CD8-positive, alpha-beta memory T cell (primary cell): Measurements from ENCODE around the gene SRPK2. TPM values are rescaled to one million over a fixed set of nuclear protein-coding genes. Genes with fewer than 3 reads are reported as not detected.
"Not testable (repeated sequence)": the region's sequence is repeated elsewhere in the genome, so short reads cannot be mapped to it uniquely, and the experiment has no call there.

Source experiments
- CTCF ChIA-PET: fragments of 350-600 bp; sonication (Branson Sonifier 250); formaldehyde crosslinking; loops from one replicate; lab custom pipeline; 2021; ENCODE audit warnings: antibody characterized with exemption; lab: Charles Lee
- POLR2A ChIA-PET: fragments of 350-600 bp; sonication (Branson Sonifier 250); formaldehyde crosslinking; loops from one replicate; lab custom pipeline; 2021; ENCODE audit warnings: antibody characterized with exemption; lab: Charles Lee
- DNase-seq, 5 donors: peaks; one replicate each; pipeline versions ENCODE4 v3.0.0 to v3.0.0-alpha.2; 2020 to 2022; ENCODE audit warnings: mixed read lengths in 1 of 5
- H3K27ac ChIP-seq: one replicate; pipeline ENCODE4 v1.7.0; 2013; ENCODE audit warnings: low read depth, mild to moderate bottlenecking, low read length, moderate library complexity
- H3K27me3 ChIP-seq: 2 replicates; pipeline ENCODE4 v1.7.0; 2013; ENCODE audit warnings: low read length, mild to moderate bottlenecking; ENCODE audit not compliant: insufficient read depth, poor library complexity, severe bottlenecking
- H3K36me3 ChIP-seq: 2 replicates; pipeline ENCODE4 v1.7.0; 2013; ENCODE audit warnings: mild to moderate bottlenecking, low read length, moderate library complexity; ENCODE audit not compliant: insufficient read depth
- H3K4me1 ChIP-seq: 2 replicates; pipeline ENCODE4 v1.7.0; 2013; ENCODE audit warnings: mild to moderate bottlenecking, low read length, moderate library complexity; ENCODE audit not compliant: insufficient read depth
- H3K4me3 ChIP-seq: 2 replicates; pipeline ENCODE4 v1.7.0; 2013; ENCODE audit warnings: mild to moderate bottlenecking, low read length
- H3K9me3 ChIP-seq: 2 replicates; pipeline ENCODE4 v1.7.0; 2013; ENCODE audit warnings: mild to moderate bottlenecking, low read length
- H3K27ac Mint-ChIP-seq, 8 donors: one replicate each; pipeline ENCODE4 v1.8.0; 2020 to 2021; ENCODE audit warnings: mixed read lengths in 8 of 8, mild to moderate bottlenecking in 6 of 8, inconsistent platforms in 3 of 8, moderate library complexity in 3 of 8
- H3K27me3 Mint-ChIP-seq, 2 donors: one replicate each; pipeline ENCODE4 v1.8.0; 2020 to 2021; ENCODE audit warnings: mixed read lengths in 2 of 2, mild to moderate bottlenecking in 1 of 2, moderate library complexity in 1 of 2
- H3K36me3 Mint-ChIP-seq, 3 donors: one replicate each; pipeline ENCODE4 v1.8.0; 2020 to 2021; ENCODE audit warnings: mixed read lengths in 3 of 3, inconsistent platforms in 1 of 3, mild to moderate bottlenecking in 1 of 3
- H3K4me1 Mint-ChIP-seq, 3 donors: one replicate each; pipeline ENCODE4 v1.8.0; 2020 to 2021; ENCODE audit warnings: mixed read lengths in 3 of 3, inconsistent platforms in 1 of 3, mild to moderate bottlenecking in 1 of 3
- H3K4me3 Mint-ChIP-seq, 7 donors: one replicate each; pipeline ENCODE4 v1.8.0; 2020 to 2021; ENCODE audit warnings: mixed read lengths in 7 of 7, mild to moderate bottlenecking in 6 of 7, moderate library complexity in 4 of 7, inconsistent platforms in 2 of 7
- H3K9me3 Mint-ChIP-seq, 5 donors: one replicate each; pipeline ENCODE4 v1.8.0; 2020 to 2022; ENCODE audit warnings: mixed read lengths in 5 of 5, mild to moderate bottlenecking in 3 of 5, moderate library complexity in 2 of 5, inconsistent platforms in 1 of 5
- polyA plus RNA-seq: library from polyadenylated mRNA; unstranded; fragments of 300-500 nt; fragmentation: Illumina TruSeq; gene quantifications from one replicate; pipeline ENCODE4 v1.2.3, GENCODE V29; 2021
- total RNA-seq, 2 experiments: library from RNA; stranded (reverse); gene quantifications; one replicate each; pipeline ENCODE4 v1.2.3, GENCODE V29; 2021

Gene SRPK2
- total and polyA plus RNA-seq, 3 experiments from 2014 or later: 40.8 to 59.5 (median 41.3) TPM

DNA sequence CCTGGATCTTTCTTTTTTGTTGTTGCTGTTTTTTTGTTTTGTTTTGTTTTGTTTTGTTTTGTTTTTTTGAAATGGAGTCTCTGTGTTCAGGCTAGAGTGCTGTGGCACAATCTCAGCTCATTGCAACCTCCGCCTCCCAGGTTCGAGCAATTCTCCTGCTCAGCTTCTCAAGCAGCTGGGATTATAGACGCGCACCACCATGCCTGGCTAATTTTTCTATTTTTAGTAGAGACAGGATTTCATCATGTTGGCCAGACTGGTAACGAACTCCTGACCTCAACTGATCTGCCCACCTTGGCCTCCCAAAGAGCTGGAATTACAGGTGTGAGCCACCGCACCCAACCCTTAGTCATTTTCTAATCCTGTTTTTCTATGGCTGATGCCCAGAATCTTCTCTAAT lies 94.2 kb downstream of the SRPK2 start:
- H3K27ac ChIP-seq, H3K9me3 Mint-ChIP-seq, H3K9me3 ChIP-seq, H3K36me3 ChIP-seq, H3K4me3 ChIP-seq, CTCF ChIA-PET, H3K27me3 ChIP-seq, H3K27me3 Mint-ChIP-seq, POLR2A ChIA-PET, H3K4me3 Mint-ChIP-seq, H3K36me3 Mint-ChIP-seq, DNase-seq, H3K27ac Mint-ChIP-seq: not testable (repeated sequence)
- peaks cover 17% of the 10 kb centered on the region for H3K4me1 ChIP-seq
- H3K4me1 Mint-ChIP-seq: peaks cover 41 to 55% (median 51%) of the 10 kb centered on the region in 3 donors

DNA sequence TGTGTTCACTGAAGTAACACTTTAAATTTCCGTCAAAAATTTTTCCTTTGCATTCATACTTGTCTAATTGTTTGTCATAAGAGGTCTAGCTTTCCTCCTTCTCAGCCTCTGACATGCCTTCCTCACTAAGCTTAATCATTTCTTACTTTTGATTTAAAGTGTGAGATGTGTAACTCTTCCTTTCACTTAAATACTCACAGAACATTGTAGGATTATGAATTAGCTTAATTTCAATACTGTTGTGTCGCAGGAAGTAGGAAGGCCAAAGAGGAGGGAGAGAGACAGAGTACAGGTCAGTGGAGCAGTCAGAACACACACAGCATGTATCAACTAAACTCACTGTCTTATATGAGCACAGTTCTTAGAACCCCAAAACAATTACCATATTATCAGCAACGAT lies 99.0 kb downstream of the SRPK2 start:
- no peak overlapping the region for H3K4me3 Mint-ChIP-seq
- ChIA-PET CTCF (no interaction called here), POLR2A (interaction anchor here (0.7 kb wide), 1 partner anchor 547 kb away, joined by 4 read pairs; no protein-coding TSS in a partner anchor)
- no peaks in the 10 kb centered on the region for H3K36me3 ChIP-seq
- no peak overlapping the region for H3K4me3 ChIP-seq
- H3K27ac ChIP-seq: no peak overlapping the region
- H3K4me1 Mint-ChIP-seq: peaks cover 19 to 36% (median 30%) of the 10 kb centered on the region in 3 donors
- no peak for DNase-seq
- H3K27me3 ChIP-seq: no peaks in the 10 kb centered on the region
- H3K27me3 Mint-ChIP-seq: no peaks in the 10 kb centered on the region
- H3K36me3 Mint-ChIP-seq: peaks cover 0 to 8% (median 4%) of the 10 kb centered on the region in 3 donors
- peak overlapping the region in 3 of 8 donors; percentile 20 to 42 (median 29) for H3K27ac Mint-ChIP-seq
- no peaks in the 10 kb centered on the region for H3K9me3 Mint-ChIP-seq
- H3K9me3 ChIP-seq: no peaks in the 10 kb centered on the region
- no peaks in the 10 kb centered on the region for H3K4me1 ChIP-seq

DNA sequence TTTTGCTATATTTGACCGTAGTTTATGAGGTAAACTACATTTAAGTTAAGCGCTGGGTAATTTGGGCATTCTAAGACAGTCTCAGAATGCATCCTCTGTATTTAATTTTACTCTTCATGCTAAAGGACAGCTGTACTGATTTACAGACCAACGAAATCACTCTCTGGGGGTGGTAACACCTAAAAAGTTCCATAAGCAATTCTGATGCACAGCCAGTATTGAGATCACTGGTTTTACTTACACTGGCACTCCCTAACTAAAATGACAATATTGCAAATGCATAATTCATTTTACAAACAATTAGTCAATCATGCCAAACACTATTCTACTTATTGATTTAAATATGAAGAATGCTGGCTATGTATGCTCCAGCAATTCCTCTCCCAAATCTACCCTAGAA lies 102.3 kb downstream of the SRPK2 start:
- Histone ChIP-seq H3K27ac (no peak overlapping the region), H3K36me3 (no peaks in the 10 kb centered on the region), H3K27me3 (no peaks in the 10 kb centered on the region), H3K4me1 (peaks cover 5% of the 10 kb centered on the region), H3K9me3 (no peaks in the 10 kb centered on the region), H3K4me3 (no peak overlapping the region)
- Mint-ChIP-seq H3K4me3 (no peak overlapping the region), H3K27me3 (no peaks in the 10 kb centered on the region), H3K36me3 (peaks cover 0 to 6% (median 6%) of the 10 kb centered on the region in 3 donors), H3K9me3 (no peaks in the 10 kb centered on the region), H3K27ac (no peak overlapping the region), H3K4me1 (peaks cover 35 to 56% (median 46%) of the 10 kb centered on the region in 3 donors)
- CTCF ChIA-PET: no interaction called here
- no peak for DNase-seq
- POLR2A ChIA-PET: no interaction called here

DNA sequence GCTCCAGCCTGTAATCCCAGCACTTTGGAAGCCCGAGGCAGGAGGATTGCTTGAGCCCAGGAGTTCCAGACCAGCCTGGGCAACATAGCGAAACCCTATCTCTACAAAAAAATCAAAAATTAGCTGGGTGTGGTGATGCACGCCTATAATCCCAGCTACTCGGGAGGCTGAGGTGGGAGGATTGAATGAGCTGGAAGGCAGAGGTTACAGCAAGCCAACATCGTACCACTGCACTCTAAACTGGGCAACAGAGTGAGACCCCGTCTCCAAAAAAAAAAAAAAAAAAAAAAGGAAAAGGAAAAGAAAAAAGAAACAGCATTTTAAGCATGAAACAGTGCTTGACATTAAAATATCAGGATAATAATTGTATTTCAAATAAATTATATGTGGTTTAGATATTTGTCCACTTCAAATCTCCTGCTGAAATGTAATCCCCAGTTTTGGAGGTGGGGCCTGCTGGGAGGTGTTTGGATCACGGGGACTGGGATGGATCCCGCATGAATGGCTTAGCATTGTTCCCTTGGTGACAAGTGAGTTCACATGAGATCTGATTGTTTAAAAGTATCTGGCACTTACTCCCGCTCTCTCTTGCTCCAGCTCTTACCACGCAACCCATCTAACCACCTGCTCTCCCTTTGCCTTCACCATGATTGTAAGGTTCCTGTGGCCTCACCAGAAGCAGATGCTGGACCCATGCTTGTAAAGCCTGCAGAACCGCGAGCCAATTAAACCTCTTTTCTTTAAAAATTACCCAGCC lies 103.4 kb downstream of the SRPK2 start:
- POLR2A ChIA-PET: no interaction called here

DNA sequence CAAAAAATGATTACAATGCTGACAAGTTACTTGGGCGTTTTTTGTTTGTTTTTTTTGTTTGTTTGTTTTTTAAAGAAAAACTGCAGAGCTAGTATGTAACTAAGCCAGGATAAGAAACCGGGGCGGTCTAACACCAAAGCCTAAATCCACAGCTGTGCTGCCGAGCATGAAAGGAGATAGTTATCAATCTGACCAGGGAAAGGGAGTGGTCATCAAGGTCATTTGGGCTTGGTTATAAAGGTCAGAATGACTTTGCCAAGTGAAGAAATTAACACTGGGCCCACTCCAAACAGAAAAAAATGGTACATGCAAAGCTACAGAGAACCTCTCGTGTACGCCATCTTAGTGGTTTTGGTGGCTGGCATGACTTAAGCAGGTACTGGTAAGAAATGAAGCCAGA lies 104.7 kb downstream of the SRPK2 start:
- peaks cover 0 to 5% (median 2%) of the 10 kb centered on the region in 3 donors for H3K36me3 Mint-ChIP-seq
- Histone ChIP-seq H3K27ac (no peak overlapping the region), H3K27me3 (no peaks in the 10 kb centered on the region), H3K36me3 (no peaks in the 10 kb centered on the region), H3K9me3 (no peaks in the 10 kb centered on the region), H3K4me3 (no peak overlapping the region), H3K4me1 (peaks cover 5% of the 10 kb centered on the region)
- H3K4me3 Mint-ChIP-seq: no peak overlapping the region
- H3K9me3 Mint-ChIP-seq: no peaks in the 10 kb centered on the region
- ChIA-PET POLR2A (no interaction called here), CTCF (no interaction called here)
- no peaks in the 10 kb centered on the region for H3K27me3 Mint-ChIP-seq
- H3K27ac Mint-ChIP-seq: no peak overlapping the region
- peaks cover 34 to 54% (median 48%) of the 10 kb centered on the region in 3 donors for H3K4me1 Mint-ChIP-seq
- no peak for DNase-seq

More for the DNA sequence above, 103.4 kb downstream of the SRPK2 start:
- Histone ChIP-seq H3K27ac (no peak overlapping the region), H3K36me3 (no peaks in the 10 kb centered on the region), H3K4me1 (peaks cover 5% of the 10 kb centered on the region), H3K9me3 (no peaks in the 10 kb centered on the region), H3K27me3 (no peaks in the 10 kb centered on the region), H3K4me3 (no peak overlapping the region)
- peak overlapping the region in 1 of 8 donors; percentile 71 for H3K27ac Mint-ChIP-seq
- H3K9me3 Mint-ChIP-seq: no peaks in the 10 kb centered on the region
- peaks cover 0 to 6% (median 4%) of the 10 kb centered on the region in 3 donors for H3K36me3 Mint-ChIP-seq
- no peaks in the 10 kb centered on the region for H3K27me3 Mint-ChIP-seq
- peaks cover 37 to 58% (median 52%) of the 10 kb centered on the region in 3 donors for H3K4me1 Mint-ChIP-seq
- no peak for DNase-seq
- CTCF ChIA-PET: no interaction called here
- no peak overlapping the region for H3K4me3 Mint-ChIP-seq

DNA sequence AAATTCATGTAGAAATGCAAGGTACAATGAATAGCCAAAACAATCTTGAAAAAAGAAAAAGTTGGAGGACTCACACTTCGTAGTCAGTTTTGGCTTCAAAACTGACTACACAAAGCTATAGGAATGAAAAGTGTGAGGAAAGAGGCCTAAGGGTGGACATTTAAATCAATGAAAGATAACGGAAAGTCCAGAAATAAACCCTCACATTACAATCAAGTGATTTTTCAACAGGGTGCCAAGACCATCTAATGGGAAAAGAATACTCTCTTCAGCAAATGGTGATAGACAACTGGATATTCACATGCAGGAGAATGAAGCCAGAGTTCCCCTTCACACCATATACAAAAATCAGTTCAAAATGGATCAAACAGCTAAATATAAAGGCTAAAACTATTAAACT lies 106.8 kb downstream of the SRPK2 start:
- ChIA-PET CTCF (no interaction called here), POLR2A (no interaction called here)
- Histone ChIP-seq H3K4me1 (peaks cover 5% of the 10 kb centered on the region), H3K27ac (no peak overlapping the region), H3K36me3 (no peaks in the 10 kb centered on the region), H3K9me3 (no peaks in the 10 kb centered on the region), H3K4me3 (no peak overlapping the region), H3K27me3 (no peaks in the 10 kb centered on the region)
- DNase-seq: no peak
- Mint-ChIP-seq H3K4me1 (peaks cover 34 to 59% (median 54%) of the 10 kb centered on the region in 3 donors), H3K27me3 (no peaks in the 10 kb centered on the region), H3K9me3 (no peaks in the 10 kb centered on the region), H3K36me3 (peaks cover 0 to 8% (median 5%) of the 10 kb centered on the region in 3 donors), H3K27ac (no peak overlapping the region), H3K4me3 (no peak overlapping the region)

DNA sequence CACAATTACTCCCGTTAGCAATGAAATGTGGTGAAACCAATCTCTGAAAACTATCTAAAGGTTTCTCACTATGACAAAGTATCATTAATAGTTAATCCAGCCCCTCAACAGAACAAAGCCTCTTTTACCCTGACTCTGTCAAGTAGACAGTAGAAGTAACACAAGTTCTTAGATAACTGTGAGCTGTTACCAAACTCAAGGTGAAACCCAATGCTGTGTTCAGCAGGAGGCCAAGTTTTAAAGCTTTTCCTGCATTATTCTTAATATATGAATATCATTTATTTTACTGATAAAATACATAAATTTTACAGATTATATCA lies 109.1 kb downstream of the SRPK2 start:
- Histone ChIP-seq H3K4me3 (no peak overlapping the region), H3K36me3 (no peaks in the 10 kb centered on the region), H3K9me3 (no peaks in the 10 kb centered on the region), H3K27me3 (no peaks in the 10 kb centered on the region), H3K27ac (no peak overlapping the region), H3K4me1 (peaks cover 5% of the 10 kb centered on the region)
- no peak overlapping the region for H3K4me3 Mint-ChIP-seq
- DNase-seq: no peak
- POLR2A ChIA-PET: no interaction called here
- peaks cover 29 to 58% (median 46%) of the 10 kb centered on the region in 3 donors for H3K4me1 Mint-ChIP-seq
- H3K27me3 Mint-ChIP-seq: no peaks in the 10 kb centered on the region
- peaks cover 0 to 9% (median 2%) of the 10 kb centered on the region in 3 donors for H3K36me3 Mint-ChIP-seq
- no peaks in the 10 kb centered on the region for H3K9me3 Mint-ChIP-seq
- H3K27ac Mint-ChIP-seq: peak overlapping the region in 1 of 8 donors; percentile 19
- CTCF ChIA-PET: no interaction called here

DNA sequence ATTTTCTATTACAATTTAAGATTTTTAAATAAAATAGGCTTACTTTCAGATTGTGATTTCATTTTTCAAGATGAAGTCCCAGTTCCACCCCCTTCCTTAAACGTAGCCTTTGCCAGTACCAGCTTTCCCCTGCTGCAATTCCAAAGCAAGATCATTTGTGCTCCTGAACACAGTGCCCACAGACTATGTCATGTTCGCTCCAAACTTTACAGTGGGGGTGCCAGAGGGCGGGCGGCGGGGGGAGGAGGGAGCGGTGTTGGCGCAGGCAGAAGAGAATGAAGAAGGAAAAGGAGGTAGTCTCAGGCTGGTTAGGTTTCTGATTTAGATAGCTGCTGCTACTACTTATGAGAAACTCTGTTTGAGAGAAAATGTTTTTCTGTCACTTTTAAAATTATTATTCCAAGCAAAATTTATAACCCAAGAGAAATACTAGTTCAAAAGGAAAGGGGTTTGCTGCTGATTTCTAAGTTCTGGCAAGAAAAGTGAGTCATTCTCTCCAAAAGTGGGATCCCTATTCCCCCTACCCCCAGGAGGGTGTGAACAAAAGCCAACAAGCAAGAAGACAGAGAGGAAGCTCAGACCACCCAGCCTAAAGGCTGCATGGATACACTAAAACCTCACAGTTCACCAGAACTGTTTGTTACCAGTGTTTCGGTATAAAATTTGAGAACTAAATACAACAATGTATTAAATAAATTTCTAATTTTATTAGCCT lies 109.6 kb downstream of the SRPK2 start:
- CTCF ChIA-PET: no interaction called here

More for the DNA sequence above, 109.6 kb downstream of the SRPK2 start:
- peaks cover 0 to 9% (median 0%) of the 10 kb centered on the region in 3 donors for H3K36me3 Mint-ChIP-seq
- peaks cover 26 to 55% (median 41%) of the 10 kb centered on the region in 3 donors for H3K4me1 Mint-ChIP-seq
- H3K4me1 ChIP-seq: peaks cover 5% of the 10 kb centered on the region
- H3K27me3 Mint-ChIP-seq: no peaks in the 10 kb centered on the region
- no peaks in the 10 kb centered on the region for H3K9me3 Mint-ChIP-seq
- no peak overlapping the region for H3K4me3 Mint-ChIP-seq
- no peak for DNase-seq
- POLR2A ChIA-PET: no interaction called here
- no peak overlapping the region for H3K27ac Mint-ChIP-seq
- H3K27me3 ChIP-seq: no peaks in the 10 kb centered on the region
- H3K9me3 ChIP-seq: no peaks in the 10 kb centered on the region
- H3K27ac ChIP-seq: no peak overlapping the region
- H3K4me3 ChIP-seq: no peak overlapping the region
- H3K36me3 ChIP-seq: no peaks in the 10 kb centered on the region
